Gastrocnemius medialis (tissue), 4 donors: Measurements from ENCODE around the gene RHBDD1.

ENCODE experiments used
- POLR2A ChIP-seq, 2 donors: fragments of 450-650 bp; IDR thresholded peaks; one replicate each; pipeline ENCODE4 v1.6.1; 2017; ENCODE audit warnings: antibody characterized with exemption in 2 of 2, mild to moderate bottlenecking in 2 of 2, moderate library complexity in 2 of 2
- TF ChIP-seq, protein P1 (sequence below), 5 experiments: fragments of 450-650 bp in 3 of 5; fragments of 200-600 bp in 2 of 5; sonication (generic) in 2 of 5; IDR thresholded peaks in 4 of 5; conservative IDR thresholded peaks in 1 of 5; 1 replicate in 4 of 5; 2 replicates in 1 of 5; pipeline ENCODE4 v1.5.1; 2016 to 2019; ENCODE audit warnings: antibody characterized with exemption in 5 of 5, mild to moderate bottlenecking in 3 of 5, moderate library complexity in 3 of 5

DNA sequence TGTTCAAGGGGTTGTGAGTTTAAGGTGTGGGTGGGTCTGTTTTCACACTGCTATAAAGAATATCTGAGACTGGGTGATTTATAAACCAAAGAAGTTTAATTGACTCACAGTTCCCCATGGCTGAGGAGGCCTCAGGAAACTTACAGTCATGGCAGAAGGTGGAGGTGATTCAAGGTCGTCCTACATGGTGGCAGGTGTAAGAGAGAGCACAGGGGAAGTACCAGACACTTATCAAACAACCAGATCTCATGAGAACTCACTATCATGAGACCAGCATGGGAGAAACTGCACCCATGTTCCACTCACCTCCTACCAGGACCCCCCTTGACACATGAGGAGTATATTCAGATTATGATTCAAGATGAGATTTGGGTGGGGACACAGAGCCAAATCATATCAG is 38.0 kb downstream of the RHBDD1 start:
- TF ChIP-seq, protein P1, sequence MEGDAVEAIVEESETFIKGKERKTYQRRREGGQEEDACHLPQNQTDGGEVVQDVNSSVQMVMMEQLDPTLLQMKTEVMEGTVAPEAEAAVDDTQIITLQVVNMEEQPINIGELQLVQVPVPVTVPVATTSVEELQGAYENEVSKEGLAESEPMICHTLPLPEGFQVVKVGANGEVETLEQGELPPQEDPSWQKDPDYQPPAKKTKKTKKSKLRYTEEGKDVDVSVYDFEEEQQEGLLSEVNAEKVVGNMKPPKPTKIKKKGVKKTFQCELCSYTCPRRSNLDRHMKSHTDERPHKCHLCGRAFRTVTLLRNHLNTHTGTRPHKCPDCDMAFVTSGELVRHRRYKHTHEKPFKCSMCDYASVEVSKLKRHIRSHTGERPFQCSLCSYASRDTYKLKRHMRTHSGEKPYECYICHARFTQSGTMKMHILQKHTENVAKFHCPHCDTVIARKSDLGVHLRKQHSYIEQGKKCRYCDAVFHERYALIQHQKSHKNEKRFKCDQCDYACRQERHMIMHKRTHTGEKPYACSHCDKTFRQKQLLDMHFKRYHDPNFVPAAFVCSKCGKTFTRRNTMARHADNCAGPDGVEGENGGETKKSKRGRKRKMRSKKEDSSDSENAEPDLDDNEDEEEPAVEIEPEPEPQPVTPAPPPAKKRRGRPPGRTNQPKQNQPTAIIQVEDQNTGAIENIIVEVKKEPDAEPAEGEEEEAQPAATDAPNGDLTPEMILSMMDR (IDR thresholded peaks at IDR 0.05 in 4 of 5, conservative IDR thresholded peaks at IDR 0.05 in 1 of 5): no peak
- no peak for TF ChIP-seq POLR2A (IDR thresholded peaks at IDR 0.05)
